Panc1 (cell line): ENCODE measurements around the gene ASXL2. TPM values are rescaled to one million over a fixed set of nuclear protein-coding genes. Genes with fewer than 3 reads are reported as not detected.

ENCODE experiments used
- ATAC-seq: fragments of 200-7000 bp; cut with Tn5 transposase; 2 replicates; pipeline ENCODE4 v1.9.1; 2020; ENCODE audit warnings: mild to moderate bottlenecking, moderate library complexity
- BruUV-seq: library from RNA; stranded (reverse); fragments of 400-500 nt; replicated peaks from 2 replicates; lab custom pipeline; 2021; lab: Mats Ljungman, UMichigan
- CTCF ChIA-PET: fragments of 300-600 bp; sonication (Branson Sonifier 250); formaldehyde crosslinking; loops from one replicate; lab custom pipeline; 2022; ENCODE audit warnings: antibody characterized with exemption; lab: Charles Lee
- POLR2A ChIA-PET: fragments of 300-600 bp; sonication (Branson Sonifier 250); formaldehyde crosslinking; loops from one replicate; lab custom pipeline; 2022; ENCODE audit warnings: antibody characterized with exemption; lab: Charles Lee
- DNase-seq: peaks from one replicate; pipeline ENCODE4 v3.0.0-alpha.2; 2010; ENCODE audit warnings: low read depth, low spot score
- H3K27ac ChIP-seq: 2 replicates; pipeline ENCODE4 v1.5.1; 2011; ENCODE audit warnings: mild to moderate bottlenecking, low read length, inconsistent platforms
- H3K27me3 ChIP-seq: fragments of 200-500 bp; sonication (Bioruptor generic); 2 replicates; pipeline ENCODE4 v1.6.0; 2014; ENCODE audit warnings: low read length, inconsistent platforms; ENCODE audit not compliant: control insufficient read depth, insufficient read depth
- H3K36me3 ChIP-seq: fragments of 200-500 bp; sonication (Bioruptor generic); 2 replicates; pipeline ENCODE4 v1.5.1; 2014; ENCODE audit warnings: inconsistent platforms, mild to moderate bottlenecking, low read length, moderate library complexity; ENCODE audit not compliant: control insufficient read depth, insufficient read depth
- H3K4me1 ChIP-seq: 2 replicates; pipeline ENCODE4 v1.5.1; 2011; ENCODE audit warnings: inconsistent platforms, mild to moderate bottlenecking, low read length, moderate library complexity; ENCODE audit not compliant: control insufficient read depth, insufficient read depth
- H3K4me3 ChIP-seq, 2 experiments: 2 replicates each; pipeline ENCODE4 v1.5.1; 2011 to 2012; ENCODE audit warnings: low read depth in 2 of 2, low read length in 2 of 2, mild to moderate bottlenecking in 2 of 2, inconsistent platforms in 1 of 2, moderate library complexity in 1 of 2
- H3K9me3 ChIP-seq: fragments of 200-500 bp; sonication (Bioruptor generic); 2 replicates; pipeline ENCODE4 v1.5.1; 2014; ENCODE audit warnings: low read depth, mild to moderate bottlenecking, inconsistent platforms, low read length, moderate library complexity; ENCODE audit not compliant: control insufficient read depth, insufficient read depth
- CTCF ChIP-seq: fragments of 450-650 bp; IDR thresholded peaks from 2 replicates; pipeline ENCODE4 v1.5.1; 2017; ENCODE audit warnings: mild to moderate bottlenecking
- POLR2AphosphoS5 ChIP-seq: IDR thresholded peaks from 2 replicates; pipeline ENCODE4 v1.6.1; 2012; ENCODE audit warnings: mild to moderate bottlenecking, low read depth, low read length, moderate library complexity
- REST ChIP-seq, 2 experiments: IDR thresholded peaks; 2 replicates each; pipeline ENCODE4 v1.6.1; 2011 to 2012; ENCODE audit warnings: low read depth in 2 of 2, control low read depth in 1 of 2, low read length in 1 of 2, mild to moderate bottlenecking in 1 of 2, moderate library complexity in 1 of 2; ENCODE audit not compliant: insufficient read depth in 1 of 2
- SIN3A ChIP-seq: IDR thresholded peaks from 2 replicates; pipeline ENCODE4 v1.6.1; 2012; ENCODE audit warnings: low read depth, mild to moderate bottlenecking, low read length, moderate library complexity, borderline replicate concordance; ENCODE audit not compliant: insufficient read depth
- TCF7L2 ChIP-seq: IDR thresholded peaks from 2 replicates; pipeline ENCODE4 v1.6.1; 2011; ENCODE audit warnings: mild to moderate bottlenecking, low read depth, low read length, inconsistent platforms
- in situ Hi-C: cut with HindIII; loops from 2 replicates; pipeline ENCODE4 v1.10.0; 2016; ENCODE audit warnings: low sequenced_read_pairs, low pct_unique_long_range_greater_than_20kb
- intact Hi-C: fragments of 100-400 bp; cut with micrococcal nuclease; formaldehyde crosslinking; loops from one replicate; pipeline ENCODE4 v1.10.0; 2022; ENCODE audit not compliant: unreplicated experiment
- total RNA-seq: library from RNA; stranded (reverse); gene quantifications from one replicate; pipeline ENCODE4 v1.2.1, GENCODE V29; 2021; ENCODE audit not compliant: unreplicated experiment

Gene ASXL2
- total RNA-seq, 1 experiment from 2014 or later: 43.4 TPM

- ATAC-seq: no peak
- Histone ChIP-seq H3K4me1 (peaks cover 2% of the 10 kb centered on the region; the same call in 1 of the 2 replicates), H3K36me3 (no peaks in the 10 kb centered on the region), H3K4me3 (no peak overlapping the region), H3K9me3 (no peaks in the 10 kb centered on the region), H3K27me3 (no peaks in the 10 kb centered on the region), H3K27ac (no peak overlapping the region)
- in situ Hi-C loops (no loop called here), intact Hi-C loops (no loop called here)
- no peak for DNase-seq
- no peak for TF ChIP-seq POLR2AphosphoS5
- TF ChIP-seq REST (IDR thresholded peaks at IDR 0.05; ENCODE audit: insufficient read depth in 1 of 2, low read depth in 2 of 2, low read length in 1 of 2): no peak
- no peak for TF ChIP-seq SIN3A
- TF ChIP-seq CTCF: no peak
- no peak for TF ChIP-seq TCF7L2
- POLR2A ChIA-PET: interaction anchor here (0.6 kb wide), 1 partner anchor 37 kb away, joined by 5 read pairs; no protein-coding TSS in a partner anchor
- CTCF ChIA-PET: interaction anchor here (0.5 kb wide), 1 partner anchor 276 kb away, joined by 3 read pairs; no protein-coding TSS in a partner anchor
- BruUV-seq: no TSS peak
These were observed 63.6 kb downstream of the ASXL2 start for GRCh38 chr2:25814681-25815080.

GRCh38 chr2:25810428-25810827 is 67.9 kb downstream of the ASXL2 start:
- intact Hi-C loops: no loop called here
- no TSS peak for BruUV-seq
- Histone ChIP-seq H3K4me1 (peaks cover 2% of the 10 kb centered on the region; the same call in 1 of the 2 replicates), H3K9me3 (no peaks in the 10 kb centered on the region), H3K27me3 (no peaks in the 10 kb centered on the region), H3K27ac (no peak overlapping the region), H3K4me3 (no peak overlapping the region), H3K36me3 (no peaks in the 10 kb centered on the region)
- DNase-seq: no peak
- no peak for TF ChIP-seq REST (IDR thresholded peaks at IDR 0.05; ENCODE audit: insufficient read depth in 1 of 2, low read depth in 2 of 2, low read length in 1 of 2)
- no peak for TF ChIP-seq POLR2AphosphoS5
- no peak for TF ChIP-seq SIN3A
- no peak for TF ChIP-seq TCF7L2
- TF ChIP-seq CTCF: no peak
- in situ Hi-C loops: no loop called here
- ChIA-PET POLR2A (no interaction called here), CTCF (no interaction called here)
- no peak for ATAC-seq
